ENCODE measurements around the gene FAM234B.

- TF ChIP-seq CTCF (IDR thresholded peaks at IDR 0.05) (no peak), POLR2A (IDR thresholded peaks at IDR 0.05) (no peak)
Measured at GRCh38 chr12:13095266-13095995, 51.2 kb downstream of the FAM234B start.
